H1 (cell line): ENCODE results near the gene COX17. TPM values are rescaled to one million over a fixed set of nuclear protein-coding genes. Genes with fewer than 3 reads are reported as not detected.

Experiments
- CTCF ChIA-PET: fragments of 300-600 bp; sonication (Branson Sonifier 250); formaldehyde crosslinking; loops from one replicate; lab custom pipeline; 2021; ENCODE audit not compliant: partially characterized antibody; lab: Charles Lee
- POLR2A ChIA-PET: fragments of 300-600 bp; sonication (Branson Sonifier 250); formaldehyde crosslinking; loops from one replicate; lab custom pipeline; 2021; ENCODE audit warnings: inconsistent platforms; ENCODE audit not compliant: partially characterized antibody; lab: Charles Lee
- DNase-seq, 2 experiments: peaks; one replicate each; pipeline versions ENCODE4 v3.0.0 to v3.0.0-alpha.2; 2010 to 2022; ENCODE audit warnings: low spot score in 2 of 2, low read depth in 1 of 2, mixed read lengths in 1 of 2
- FAIRE-seq: peaks from 2 replicates; lab custom pipeline; 2011; peaks lifted over from hg19 to GRCh38; lab: Jason Lieb, UNC
- H2AFZ ChIP-seq: 2 replicates; pipeline ENCODE4 v1.8.1; 2012; ENCODE audit warnings: low read length, inconsistent platforms
- H2AK5ac ChIP-seq: 2 replicates; pipeline ENCODE4 v1.6.1; 2013; ENCODE audit warnings: low read depth, low read length
- H2BK120ac ChIP-seq: replicated peaks from 2 replicates; pipeline ENCODE3; 2013; ENCODE audit warnings: low read depth, low read length, inconsistent platforms
- H2BK12ac ChIP-seq: 2 replicates; pipeline ENCODE4 v1.6.1; 2013; ENCODE audit warnings: low read depth, low read length
- H2BK15ac ChIP-seq: 2 replicates; pipeline ENCODE4 v1.6.1; 2013; ENCODE audit warnings: low read length
- H2BK20ac ChIP-seq: 2 replicates; pipeline ENCODE4 v1.6.1; 2013; ENCODE audit warnings: low read length
- H2BK5ac ChIP-seq: 2 replicates; pipeline ENCODE4 v1.6.1; 2013; ENCODE audit warnings: low read depth, low read length
- H3K14ac ChIP-seq: 2 replicates; pipeline ENCODE4 v1.6.1; 2013; ENCODE audit warnings: inconsistent platforms; ENCODE audit not compliant: insufficient read length
- H3K18ac ChIP-seq: 2 replicates; pipeline ENCODE4 v1.6.1; 2013; ENCODE audit warnings: low read length; ENCODE audit errors: extremely low read depth
- H3K23ac ChIP-seq: 2 replicates; pipeline ENCODE4 v1.6.1; 2013; ENCODE audit warnings: inconsistent platforms; ENCODE audit not compliant: insufficient read length
- H3K23me2 ChIP-seq: 2 replicates; pipeline ENCODE4 v1.6.1; 2013; ENCODE audit warnings: low read depth, low read length
- H3K27ac ChIP-seq: 2 replicates; pipeline ENCODE4 v1.6.1; 2011; ENCODE audit warnings: low read depth, low read length, inconsistent platforms
- H3K27me3 ChIP-seq, 4 experiments: replicated peaks in 1 of 4; 1 replicate in 1 of 4; 2 replicates in 3 of 4; pipeline versions ENCODE4 v1.6.1 to v1.8.1; 2011 to 2013; ENCODE audit warnings: low read length in 3 of 4, mild to moderate bottlenecking in 3 of 4, inconsistent platforms in 2 of 4, mixed read lengths in 2 of 4, moderate library complexity in 1 of 4; ENCODE audit not compliant: control insufficient read depth in 3 of 4, insufficient read depth in 3 of 4; ENCODE audit errors: extremely low read depth in 1 of 4
- H3K36me3 ChIP-seq, 4 experiments: 2 replicates each; pipeline versions ENCODE4 v1.6.1 to v1.8.1; 2011 to 2013; ENCODE audit warnings: mild to moderate bottlenecking in 4 of 4, low read length in 3 of 4, moderate library complexity in 2 of 4, control low read depth in 1 of 4, inconsistent platforms in 1 of 4; ENCODE audit not compliant: insufficient read depth in 4 of 4, control insufficient read depth in 2 of 4
- H3K4ac ChIP-seq: replicated peaks from 2 replicates; pipeline ENCODE3; 2013; ENCODE audit warnings: low read length, low read depth, mixed read lengths, inconsistent platforms; ENCODE audit not compliant: insufficient read length
- H3K4me1 ChIP-seq, 4 experiments: replicated peaks in 1 of 4; 1 replicate in 1 of 4; 2 replicates in 3 of 4; pipeline versions ENCODE4 v1.6.1 to v1.8.1; 2011 to 2013; ENCODE audit warnings: low read length in 3 of 4, inconsistent platforms in 2 of 4, mixed read lengths in 1 of 4; ENCODE audit not compliant: insufficient read depth in 4 of 4, control insufficient read depth in 3 of 4
- H3K4me2 ChIP-seq, 2 experiments: 2 replicates each; pipeline versions ENCODE4 v1.6.1 to v1.8.1; 2011 to 2013; ENCODE audit warnings: low read depth in 2 of 2, low read length in 2 of 2, control low read depth in 1 of 2, inconsistent platforms in 1 of 2, mild to moderate bottlenecking in 1 of 2; ENCODE audit not compliant: insufficient read depth in 1 of 2
- H3K4me3 ChIP-seq, 4 experiments: fragments of 200-600, 300-600 bp in 1 of 4; sonication (generic), shearing (Covaris generic), sonication (Bioruptor Twin) in 1 of 4; 2 replicates each; pipeline versions ENCODE4 v1.5.1 to v1.8.1; 2011 to 2016; ENCODE audit warnings: low read length in 4 of 4, low read depth in 3 of 4, control low read depth in 2 of 4, inconsistent platforms in 2 of 4, mild to moderate bottlenecking in 2 of 4, mixed read lengths in 1 of 4, moderate library complexity in 1 of 4; ENCODE audit not compliant: insufficient read depth in 2 of 4; ENCODE audit errors: extremely low read depth in 1 of 4
- H3K56ac ChIP-seq: replicated peaks from 2 replicates; pipeline ENCODE3; 2013; ENCODE audit warnings: low read depth, mild to moderate bottlenecking, mixed read lengths, low read length, inconsistent platforms; ENCODE audit not compliant: insufficient read length
- H3K79me1 ChIP-seq: 2 replicates; pipeline ENCODE4 v1.6.1; 2013; ENCODE audit warnings: low read depth, low read length, control low read depth
- H3K79me2 ChIP-seq, 2 experiments: 2 replicates each; pipeline versions ENCODE4 v1.6.1 to v1.8.1; 2012 to 2013; ENCODE audit warnings: low read length in 2 of 2, mild to moderate bottlenecking in 2 of 2, inconsistent platforms in 1 of 2; ENCODE audit not compliant: insufficient read depth in 2 of 2, control insufficient read depth in 1 of 2
- H3K9ac ChIP-seq, 4 experiments: replicated peaks in 1 of 4; 1 replicate in 1 of 4; 2 replicates in 3 of 4; pipeline versions ENCODE4 v1.6.1 to v1.8.1; 2011 to 2013; ENCODE audit warnings: low read depth in 3 of 4, low read length in 3 of 4, control low read depth in 2 of 4, mild to moderate bottlenecking in 2 of 4, moderate library complexity in 2 of 4, inconsistent platforms in 1 of 4; ENCODE audit errors: extremely low read depth in 1 of 4
- H3K9me3 ChIP-seq, 2 experiments: 2 replicates each; pipeline versions ENCODE4 v1.6.1 to v1.8.1; 2012 to 2013; ENCODE audit warnings: mild to moderate bottlenecking in 2 of 2, moderate library complexity in 2 of 2, control low read depth in 1 of 2, inconsistent platforms in 1 of 2, low read depth in 1 of 2, low read length in 1 of 2, mixed read lengths in 1 of 2; ENCODE audit not compliant: insufficient read depth in 2 of 2
- H4K20me1 ChIP-seq, 2 experiments: replicated peaks in 1 of 2; 2 replicates each; pipeline versions ENCODE3 to v1.8.1; 2011 to 2013; ENCODE audit warnings: inconsistent platforms in 2 of 2, low read length in 2 of 2, mild to moderate bottlenecking in 1 of 2; ENCODE audit not compliant: insufficient read depth in 2 of 2, control insufficient read depth in 1 of 2
- H4K5ac ChIP-seq: 2 replicates; pipeline ENCODE4 v1.6.1; 2013; ENCODE audit warnings: low read length, low read depth, mixed read lengths, inconsistent platforms; ENCODE audit not compliant: insufficient read length
- H4K8ac ChIP-seq: 2 replicates; pipeline ENCODE4 v1.8.0; 2013; ENCODE audit warnings: mild to moderate bottlenecking, moderate library complexity, low read length, inconsistent platforms; ENCODE audit not compliant: insufficient read depth; ENCODE audit errors: extremely low read depth
- H4K91ac ChIP-seq: replicated peaks from 2 replicates; pipeline ENCODE3; 2013; ENCODE audit warnings: low read length, mixed read lengths, inconsistent platforms; ENCODE audit not compliant: insufficient read length
- BACH1 ChIP-seq: IDR thresholded peaks from 2 replicates; pipeline ENCODE4 v1.6.1; 2012; ENCODE audit warnings: low read length, improper control_type of control experiment
- BCL11A ChIP-seq, 2 experiments: IDR thresholded peaks; one replicate each; pipeline ENCODE4 v1.6.1; 2011; ENCODE audit warnings: low read depth in 2 of 2, low read length in 2 of 2, mild to moderate bottlenecking in 2 of 2
- CREB1 ChIP-seq: IDR thresholded peaks from 2 replicates; pipeline ENCODE4 v1.6.1; 2012; ENCODE audit warnings: inconsistent platforms
- EZH2 ChIP-seq: fragments of 200-600 bp; sonication (generic); IDR thresholded peaks from 2 replicates; pipeline ENCODE4 v1.7.1; 2012; ENCODE audit warnings: low read depth, mild to moderate bottlenecking, moderate library complexity, low read length, inconsistent platforms; ENCODE audit not compliant: severe bottlenecking
- HDAC2 ChIP-seq, 2 experiments: fragments of 300-600 bp in 1 of 2; sonication (generic) in 1 of 2; IDR thresholded peaks; 2 replicates each; pipeline ENCODE4 v1.6.1; 2011 to 2012; ENCODE audit warnings: low read depth in 2 of 2, low read length in 2 of 2, mild to moderate bottlenecking in 2 of 2, moderate library complexity in 2 of 2, borderline replicate concordance in 1 of 2, inconsistent platforms in 1 of 2
- HDAC6 ChIP-seq: IDR thresholded peaks from one replicate; pipeline ENCODE4 v1.7.1; 2012; ENCODE audit warnings: low read depth, mild to moderate bottlenecking, inconsistent platforms, low read length, moderate library complexity
- JUND ChIP-seq: IDR thresholded peaks from 2 replicates; pipeline ENCODE4 v1.6.1; 2011; ENCODE audit warnings: mild to moderate bottlenecking, improper control_type of control experiment, low read length
- KDM4A ChIP-seq: IDR thresholded peaks from one replicate; pipeline ENCODE4 v1.7.1; 2012; ENCODE audit warnings: low read depth, mild to moderate bottlenecking, moderate library complexity, low read length, inconsistent platforms; ENCODE audit not compliant: severe bottlenecking
- MAFK ChIP-seq: IDR thresholded peaks from 2 replicates; pipeline ENCODE4 v1.6.1; 2012; ENCODE audit warnings: low read depth, mild to moderate bottlenecking, improper control_type of control experiment, low read length
- POU5F1 ChIP-seq: IDR thresholded peaks from 2 replicates; pipeline ENCODE4 v1.6.1; 2011; ENCODE audit warnings: low read depth, mild to moderate bottlenecking, low read length, moderate library complexity
- SUZ12 ChIP-seq: fragments of 200-600 bp; sonication (generic); IDR thresholded peaks from 2 replicates; pipeline ENCODE4 v1.6.1; 2012; ENCODE audit warnings: mild to moderate bottlenecking, inconsistent platforms, low read length, moderate library complexity, mixed read lengths
- TAF7 ChIP-seq: optimal IDR thresholded peaks from 2 replicates; pipeline ENCODE3; 2011; ENCODE audit warnings: low read depth, mild to moderate bottlenecking, inconsistent platforms, low read length, moderate library complexity, borderline replicate concordance
- ZNF274 ChIP-seq: IDR thresholded peaks from 2 replicates; pipeline ENCODE4 v1.7.0; 2012; ENCODE audit warnings: low read length, borderline replicate concordance; ENCODE audit errors: extremely low read depth
- WGBS, 2 experiments: shearing (Covaris generic) in 1 of 2; methylation state at CpG; one replicate each; pipeline versions ENCODE4 v1.1.6 to v1.1.7; 2013 to 2015; ENCODE audit warnings: low lambda C conversion rate in 2 of 2, mixed read lengths in 2 of 2, inconsistent platforms in 1 of 2, low coverage in 1 of 2, missing lambda C conversion rate in 1 of 2; ENCODE audit not compliant: insufficient replicate concordance in 2 of 2, insufficient coverage in 1 of 2, insufficient read length in 1 of 2; ENCODE audit errors: extremely low coverage in 1 of 2, missing lambda C conversion rate in 1 of 2; 5-methylcytosine and 5-hydroxymethylcytosine counted together
- polyA plus RNA-seq, 7 experiments: library from polyadenylated mRNA; depleted of rRNA in 3 of 7; stranded (reverse) in 5 of 7; unstranded in 2 of 7; fragments of >200 nt in 5 of 7; fragments of 200-250 nt in 2 of 7; gene quantifications; 1 replicate in 5 of 7; 2 replicates in 1 of 7; 4 replicates in 1 of 7; pipeline versions ENCODE4 v1.2.1 to v1.2.3, GENCODE V29; 2011 to 2013; ENCODE audit warnings: missing spikeins in 2 of 7, mixed read lengths in 2 of 7
- total RNA-seq: library from RNA; stranded (reverse); fragmentation: NEBNext Ultra II Directional; extraction: Animal tissue kit (Norgen Biotek cat#: 25700); gene quantifications from 2 replicates; pipeline ENCODE4 v1.2.1, GENCODE V29; 2021
- TF ChIP-seq, protein P1 (sequence below): IDR thresholded peaks from 2 replicates; pipeline ENCODE4 v1.6.1; 2011; ENCODE audit warnings: low read depth, mild to moderate bottlenecking, low read length; ENCODE audit not compliant: insufficient read depth

Gene COX17
- total and polyA plus RNA-seq, 2 of the 8 experiments (the other 6 are each of a cell fraction or from before 2014, with no cell fraction given): 34.2 to 43.0 TPM

DNA sequence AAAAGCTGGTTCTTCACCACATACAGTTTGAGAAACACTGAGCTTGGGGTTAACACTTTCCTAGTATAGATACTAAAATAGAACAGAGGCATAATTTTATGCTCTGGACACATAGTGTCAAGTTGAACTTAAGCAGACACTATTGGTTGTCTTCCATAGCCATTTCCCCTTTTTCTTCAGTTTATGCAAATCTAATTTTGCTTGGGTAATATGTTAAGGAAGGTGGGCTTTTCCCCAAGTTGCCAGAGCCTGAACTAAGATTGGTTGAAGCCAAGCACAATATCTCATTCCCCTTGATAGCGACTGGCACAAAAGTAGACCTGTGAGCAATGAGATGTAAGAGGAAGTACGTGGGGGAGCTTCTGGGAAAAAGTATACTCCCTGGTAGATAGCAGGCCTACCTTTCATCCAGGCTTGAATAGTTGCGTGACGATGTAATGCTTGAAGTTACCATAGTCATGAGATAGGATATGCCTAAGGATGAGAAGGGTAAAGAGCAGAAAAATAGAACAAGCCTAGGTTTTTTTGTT, 12.3 kb downstream of the COX17 start:
- Histone ChIP-seq H3K36me3 (peaks cover 0 to 5% (median 2%) of the 10 kb centered on the region in 4 experiments; a peak in 2 of 8 replicates), H3K79me1 (no peaks in the 10 kb centered on the region), H3K4me1 (no peaks in the 10 kb centered on the region), H2BK5ac (no peak overlapping the region), H3K18ac (no peak overlapping the region), H2AFZ (no peak overlapping the region), H3K9me3 (no peaks in the 10 kb centered on the region), H3K4me2 (no peak overlapping the region), H3K23ac (no peak overlapping the region), H3K9ac (no peak overlapping the region), H3K79me2 (no peaks in the 10 kb centered on the region), H3K23me2 (no peaks in the 10 kb centered on the region), H3K27me3 (no peaks in the 10 kb centered on the region), H4K8ac (no peak overlapping the region), H2BK15ac (no peak overlapping the region), H3K4ac (no peak overlapping the region), H4K91ac (no peak overlapping the region), H2BK20ac (no peak overlapping the region), H3K27ac (no peak overlapping the region), H3K4me3 (no peak overlapping the region), H4K20me1 (no peaks in the 10 kb centered on the region), H4K5ac (no peak overlapping the region), H2BK120ac (no peak overlapping the region), H2AK5ac (no peak overlapping the region), H3K56ac (no peak overlapping the region), H2BK12ac (no peak overlapping the region), H3K14ac (no peak overlapping the region)
- DNase-seq (no peak), FAIRE-seq (no peak)
- WGBS, 2 experiments: 79% methylated on average over 4 of the region's 4 CpGs; no CpG with 5 or more reads in 1 of the 2 experiments
- POLR2A ChIA-PET: no interaction called here
- CTCF ChIA-PET: interaction anchor here (0.6 to 1.8 kb wide), 3 partner anchors 14 to 29 kb away, joined by 3 to 6 read pairs (median 5); no protein-coding TSS in a partner anchor
- TF ChIP-seq JUND (no peak), BCL11A (IDR thresholded peaks at IDR 0.05; ENCODE audit: low read depth in 2 of 2, low read length in 2 of 2) (no peak), TAF7 (no peak), CREB1 (no peak), EZH2 (no peak), MAFK (no peak), HDAC2 (IDR thresholded peaks at IDR 0.05; ENCODE audit: borderline replicate concordance in 1 of 2, low read depth in 2 of 2, low read length in 2 of 2) (no peak), POU5F1 (no peak), ZNF274 (no peak), BACH1 (no peak), HDAC6 (no peak), KDM4A (no peak), SUZ12 (no peak)
- TF ChIP-seq, protein P1, sequence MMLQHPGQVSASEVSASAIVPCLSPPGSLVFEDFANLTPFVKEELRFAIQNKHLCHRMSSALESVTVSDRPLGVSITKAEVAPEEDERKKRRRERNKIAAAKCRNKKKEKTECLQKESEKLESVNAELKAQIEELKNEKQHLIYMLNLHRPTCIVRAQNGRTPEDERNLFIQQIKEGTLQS: no peak
